ENCODE measurements around the gene MIF4GD. TPM values are rescaled to one million over a fixed set of nuclear protein-coding genes. Genes with fewer than 3 reads are reported as not detected.

MIF4GD gene
- total and polyA plus RNA-seq, 2 experiments from 2014 or later: 11.3 to 15.9 TPM

DNA sequence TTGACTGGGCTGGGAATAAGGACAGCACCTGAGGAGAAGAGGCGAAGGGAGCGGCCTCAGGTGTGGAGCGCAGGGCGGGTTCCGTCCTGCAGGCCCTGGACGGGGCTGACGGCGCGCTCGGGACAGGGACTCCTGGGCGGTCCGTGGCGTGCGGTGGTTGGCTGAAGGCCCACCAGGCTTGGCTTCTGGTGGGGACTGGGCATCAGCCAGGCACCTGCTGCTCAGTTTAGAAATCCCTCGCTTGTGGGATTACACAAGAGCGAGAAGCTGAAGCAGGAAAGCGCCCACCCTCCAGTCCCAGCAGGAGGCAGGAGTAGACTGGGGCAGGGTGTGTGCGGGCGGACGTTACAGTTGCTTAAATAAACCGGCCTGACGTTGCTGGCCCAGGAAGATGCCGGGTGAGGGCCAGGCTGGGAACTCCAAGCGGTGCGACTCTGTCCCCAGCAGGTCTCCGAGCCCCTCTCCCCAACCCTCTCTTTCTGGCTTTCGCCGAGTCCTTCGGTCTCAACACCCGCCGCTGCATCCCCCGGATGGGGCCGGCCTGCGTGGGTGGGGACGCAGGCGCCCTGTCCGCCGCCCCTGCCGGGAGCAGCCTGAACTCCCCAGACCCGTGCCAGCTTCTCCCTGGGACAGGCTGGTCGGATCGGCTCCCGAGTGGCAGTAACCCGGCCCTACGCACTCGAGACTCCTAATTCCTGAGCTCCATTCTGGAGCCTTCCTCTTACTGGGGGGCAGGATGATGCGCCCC lies 639 bp downstream of the MIF4GD start:
- H4K20me1 ChIP-seq (replicated peaks; ENCODE audit: insufficient read depth): no peaks in the 10 kb centered on the region; the same call in 1 of the 2 replicates

DNA sequence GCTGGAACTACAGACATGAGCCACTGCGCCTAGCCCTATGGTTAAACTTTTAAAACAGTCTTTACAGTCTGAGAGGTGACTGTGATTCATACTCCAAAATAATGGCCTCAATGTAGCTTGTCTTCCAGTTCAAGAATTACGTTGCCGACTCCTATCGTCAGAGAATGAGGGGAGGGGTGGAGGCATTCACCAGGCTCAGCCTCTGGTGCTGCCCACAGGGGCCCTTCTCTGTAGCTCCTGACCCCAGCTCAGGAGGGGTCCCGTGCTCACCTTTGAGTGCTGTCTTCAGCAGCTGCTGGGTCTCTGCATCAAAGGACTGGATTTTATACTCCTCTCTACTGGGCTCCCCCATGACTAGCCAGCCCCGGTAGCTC lies 1.2 kb downstream of the MIF4GD start:
- peak; percentile 8 for ATAC-seq
- Histone ChIP-seq H3F3A (replicated peaks; ENCODE audit: low read depth) (peaks cover 49% of the 10 kb centered on the region), H3K4me1 (ENCODE audit: insufficient read depth) (peaks cover 10% of the 10 kb centered on the region), H3K4me2 (peak overlapping the region; percentile 99), H2AFZ (peak overlapping the region; percentile 94), H3K9me2 (ENCODE audit: insufficient read depth) (no peaks in the 10 kb centered on the region), H3K27me3 (ENCODE audit: insufficient read depth) (no peaks in the 10 kb centered on the region), H3K4me3 (peak overlapping the region; percentile 99), H3K36me3 (ENCODE audit: insufficient read depth) (peaks cover 12% of the 10 kb centered on the region), H4K20me1 (replicated peaks; ENCODE audit: insufficient read depth) (no peaks in the 10 kb centered on the region; the same call in 1 of the 2 replicates), H3K27ac (ENCODE audit: low read depth) (peak overlapping the region; percentile 66; the same call in 1 of the 2 replicates), H3K79me2 (replicated peaks; ENCODE audit: insufficient read depth) (no peaks in the 10 kb centered on the region)
- Mint-ChIP-seq H3K36me3 (ENCODE audit: low read depth) (peaks cover 35% of the 10 kb centered on the region), H3K27ac (no peak overlapping the region), H3K4me1 (peaks cover 21% of the 10 kb centered on the region), H3K9me3 (no peaks in the 10 kb centered on the region), H3K4me3 (peak overlapping the region; percentile 81), H3K27me3 (ENCODE audit: insufficient read depth, low read depth, poor library complexity) (peaks cover 17% of the 10 kb centered on the region)
- DNase-seq (ENCODE audit: low spot score): no peak
- TF ChIP-seq, protein P1, sequence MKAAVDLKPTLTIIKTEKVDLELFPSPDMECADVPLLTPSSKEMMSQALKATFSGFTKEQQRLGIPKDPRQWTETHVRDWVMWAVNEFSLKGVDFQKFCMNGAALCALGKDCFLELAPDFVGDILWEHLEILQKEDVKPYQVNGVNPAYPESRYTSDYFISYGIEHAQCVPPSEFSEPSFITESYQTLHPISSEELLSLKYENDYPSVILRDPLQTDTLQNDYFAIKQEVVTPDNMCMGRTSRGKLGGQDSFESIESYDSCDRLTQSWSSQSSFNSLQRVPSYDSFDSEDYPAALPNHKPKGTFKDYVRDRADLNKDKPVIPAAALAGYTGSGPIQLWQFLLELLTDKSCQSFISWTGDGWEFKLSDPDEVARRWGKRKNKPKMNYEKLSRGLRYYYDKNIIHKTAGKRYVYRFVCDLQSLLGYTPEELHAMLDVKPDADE (IDR thresholded peaks at IDR 0.05): no peak
- TF ChIP-seq, protein P2, sequence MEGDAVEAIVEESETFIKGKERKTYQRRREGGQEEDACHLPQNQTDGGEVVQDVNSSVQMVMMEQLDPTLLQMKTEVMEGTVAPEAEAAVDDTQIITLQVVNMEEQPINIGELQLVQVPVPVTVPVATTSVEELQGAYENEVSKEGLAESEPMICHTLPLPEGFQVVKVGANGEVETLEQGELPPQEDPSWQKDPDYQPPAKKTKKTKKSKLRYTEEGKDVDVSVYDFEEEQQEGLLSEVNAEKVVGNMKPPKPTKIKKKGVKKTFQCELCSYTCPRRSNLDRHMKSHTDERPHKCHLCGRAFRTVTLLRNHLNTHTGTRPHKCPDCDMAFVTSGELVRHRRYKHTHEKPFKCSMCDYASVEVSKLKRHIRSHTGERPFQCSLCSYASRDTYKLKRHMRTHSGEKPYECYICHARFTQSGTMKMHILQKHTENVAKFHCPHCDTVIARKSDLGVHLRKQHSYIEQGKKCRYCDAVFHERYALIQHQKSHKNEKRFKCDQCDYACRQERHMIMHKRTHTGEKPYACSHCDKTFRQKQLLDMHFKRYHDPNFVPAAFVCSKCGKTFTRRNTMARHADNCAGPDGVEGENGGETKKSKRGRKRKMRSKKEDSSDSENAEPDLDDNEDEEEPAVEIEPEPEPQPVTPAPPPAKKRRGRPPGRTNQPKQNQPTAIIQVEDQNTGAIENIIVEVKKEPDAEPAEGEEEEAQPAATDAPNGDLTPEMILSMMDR (conservative IDR thresholded peaks at IDR 0.05; ENCODE audit: low read depth in 2 of 2): no peak
- TF ChIP-seq ZNF114 (CRISPR knock-in tag; IDR thresholded peaks at IDR 0.05): no peak
- TF ChIP-seq ZNF331 (CRISPR knock-in tag; IDR thresholded peaks at IDR 0.05; ENCODE audit: low read depth): no peak
- no peak for TF ChIP-seq EZH2 (IDR thresholded peaks at IDR 0.05; ENCODE audit: low read depth, unreplicated experiment)
- TF ChIP-seq NANOG (IDR thresholded peaks at IDR 0.05; ENCODE audit: borderline replicate concordance): no peak
- no peak for TF ChIP-seq EZH2phosphoT487 (IDR thresholded peaks at IDR 0.05; ENCODE audit: unreplicated experiment)

More for the DNA sequence above, 639 bp downstream of the MIF4GD start:
- H3K4me2 ChIP-seq: peak overlapping the region; percentile 99
- Mint-ChIP-seq H3K27me3 (ENCODE audit: insufficient read depth, low read depth, poor library complexity) (peaks cover 17% of the 10 kb centered on the region), H3K36me3 (ENCODE audit: low read depth) (peaks cover 31% of the 10 kb centered on the region), H3K4me3 (peak overlapping the region; percentile 81), H3K4me1 (peaks cover 21% of the 10 kb centered on the region), H3K27ac (no peak overlapping the region), H3K9me3 (no peaks in the 10 kb centered on the region)
- peak; percentile 48 for ATAC-seq
- H3K4me1 ChIP-seq (ENCODE audit: insufficient read depth): peaks cover 10% of the 10 kb centered on the region
- H3K9me2 ChIP-seq (ENCODE audit: insufficient read depth): no peaks in the 10 kb centered on the region
- H3K4me3 ChIP-seq: peak overlapping the region; percentile 99
- peak overlapping the region; percentile 94 for H2AFZ ChIP-seq
- H3F3A ChIP-seq (replicated peaks; ENCODE audit: low read depth): peaks cover 47% of the 10 kb centered on the region
- H3K27ac ChIP-seq (ENCODE audit: low read depth): peak overlapping the region; percentile 66
- peaks cover 8% of the 10 kb centered on the region; the same call in 1 of the 2 replicates for H3K36me3 ChIP-seq (ENCODE audit: insufficient read depth)
- no peaks in the 10 kb centered on the region for H3K79me2 ChIP-seq (replicated peaks; ENCODE audit: insufficient read depth)
- peak; percentile 80 for DNase-seq (ENCODE audit: low spot score)
- TF ChIP-seq, protein P3, sequence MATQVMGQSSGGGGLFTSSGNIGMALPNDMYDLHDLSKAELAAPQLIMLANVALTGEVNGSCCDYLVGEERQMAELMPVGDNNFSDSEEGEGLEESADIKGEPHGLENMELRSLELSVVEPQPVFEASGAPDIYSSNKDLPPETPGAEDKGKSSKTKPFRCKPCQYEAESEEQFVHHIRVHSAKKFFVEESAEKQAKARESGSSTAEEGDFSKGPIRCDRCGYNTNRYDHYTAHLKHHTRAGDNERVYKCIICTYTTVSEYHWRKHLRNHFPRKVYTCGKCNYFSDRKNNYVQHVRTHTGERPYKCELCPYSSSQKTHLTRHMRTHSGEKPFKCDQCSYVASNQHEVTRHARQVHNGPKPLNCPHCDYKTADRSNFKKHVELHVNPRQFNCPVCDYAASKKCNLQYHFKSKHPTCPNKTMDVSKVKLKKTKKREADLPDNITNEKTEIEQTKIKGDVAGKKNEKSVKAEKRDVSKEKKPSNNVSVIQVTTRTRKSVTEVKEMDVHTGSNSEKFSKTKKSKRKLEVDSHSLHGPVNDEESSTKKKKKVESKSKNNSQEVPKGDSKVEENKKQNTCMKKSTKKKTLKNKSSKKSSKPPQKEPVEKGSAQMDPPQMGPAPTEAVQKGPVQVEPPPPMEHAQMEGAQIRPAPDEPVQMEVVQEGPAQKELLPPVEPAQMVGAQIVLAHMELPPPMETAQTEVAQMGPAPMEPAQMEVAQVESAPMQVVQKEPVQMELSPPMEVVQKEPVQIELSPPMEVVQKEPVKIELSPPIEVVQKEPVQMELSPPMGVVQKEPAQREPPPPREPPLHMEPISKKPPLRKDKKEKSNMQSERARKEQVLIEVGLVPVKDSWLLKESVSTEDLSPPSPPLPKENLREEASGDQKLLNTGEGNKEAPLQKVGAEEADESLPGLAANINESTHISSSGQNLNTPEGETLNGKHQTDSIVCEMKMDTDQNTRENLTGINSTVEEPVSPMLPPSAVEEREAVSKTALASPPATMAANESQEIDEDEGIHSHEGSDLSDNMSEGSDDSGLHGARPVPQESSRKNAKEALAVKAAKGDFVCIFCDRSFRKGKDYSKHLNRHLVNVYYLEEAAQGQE (IDR thresholded peaks at IDR 0.05; ENCODE audit: unreplicated experiment): no peak
- TF ChIP-seq, protein P2 (conservative IDR thresholded peaks at IDR 0.05; ENCODE audit: low read depth in 2 of 2): peak in 1 of 2 experiments; percentile 49; a peak in 2 of 4 replicates
- H3K27me3 ChIP-seq (ENCODE audit: insufficient read depth): no peaks in the 10 kb centered on the region
